ENCODE data around the gene FYN.

The FYN gene

DNA sequence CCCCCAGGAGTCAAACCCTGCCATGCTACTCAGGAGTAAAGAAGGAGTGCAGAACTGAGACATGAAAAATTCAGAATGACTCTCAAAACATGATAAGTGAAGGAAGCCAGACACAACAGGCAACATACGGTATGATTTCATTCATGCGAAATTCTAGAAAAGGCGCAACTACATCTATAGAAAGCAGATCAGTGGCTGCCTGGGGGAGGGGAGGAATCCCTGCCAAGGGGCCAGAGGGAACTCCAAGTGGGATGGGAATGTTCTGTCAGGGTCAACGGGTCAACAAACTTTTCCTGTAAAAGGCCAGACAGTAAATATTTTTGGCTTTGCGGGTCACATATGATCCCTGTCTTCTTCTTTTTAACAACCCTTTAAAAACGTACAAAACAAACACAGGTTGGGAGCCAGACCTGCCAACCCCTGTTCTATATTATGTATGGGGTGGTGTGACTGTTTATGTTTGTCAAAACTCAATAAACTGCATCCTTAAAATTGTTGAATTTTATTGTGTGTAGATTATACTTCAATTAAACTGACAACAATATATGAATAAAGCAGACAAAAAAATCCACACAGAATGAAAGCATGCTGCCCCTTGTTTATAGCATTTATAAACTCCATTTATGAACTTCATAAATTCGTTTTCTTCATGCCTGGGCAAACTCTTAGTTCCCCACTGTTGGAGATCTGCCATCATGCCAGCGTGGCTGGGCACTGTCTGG, 211.0 kb downstream of the FYN start:
- Histone ChIP-seq H3K4me3 (ENCODE audit: low read length) (no peak overlapping the region), H3K27ac (ENCODE audit: low read depth, low read length) (no peak overlapping the region), H3K9me3 (ENCODE audit: control insufficient read depth, insufficient read depth, low read length) (no peaks in the 10 kb centered on the region), H3K36me3 (ENCODE audit: control insufficient read depth, low read length) (no peaks in the 10 kb centered on the region), H3K4me2 (ENCODE audit: low read length) (no peak overlapping the region), H4K20me1 (ENCODE audit: control insufficient read depth, insufficient read depth, low read depth, low read length) (no peaks in the 10 kb centered on the region), H3K79me2 (ENCODE audit: control insufficient read depth, low read length) (no peaks in the 10 kb centered on the region), H3K27me3 (ENCODE audit: control insufficient read depth, low read length) (no peaks in the 10 kb centered on the region), H3F3A (ENCODE audit: control insufficient read depth, insufficient read depth) (no peaks in the 10 kb centered on the region), H3K4me1 (ENCODE audit: control insufficient read depth, low read length) (no peaks in the 10 kb centered on the region), H3K9me2 (replicated peaks; ENCODE audit: control insufficient read depth, low read length) (no peaks in the 10 kb centered on the region)
- TF ChIP-seq EZH2phosphoT487 (IDR thresholded peaks at IDR 0.05; ENCODE audit: borderline replicate concordance, low read length): no peak
- TF ChIP-seq, protein P1, sequence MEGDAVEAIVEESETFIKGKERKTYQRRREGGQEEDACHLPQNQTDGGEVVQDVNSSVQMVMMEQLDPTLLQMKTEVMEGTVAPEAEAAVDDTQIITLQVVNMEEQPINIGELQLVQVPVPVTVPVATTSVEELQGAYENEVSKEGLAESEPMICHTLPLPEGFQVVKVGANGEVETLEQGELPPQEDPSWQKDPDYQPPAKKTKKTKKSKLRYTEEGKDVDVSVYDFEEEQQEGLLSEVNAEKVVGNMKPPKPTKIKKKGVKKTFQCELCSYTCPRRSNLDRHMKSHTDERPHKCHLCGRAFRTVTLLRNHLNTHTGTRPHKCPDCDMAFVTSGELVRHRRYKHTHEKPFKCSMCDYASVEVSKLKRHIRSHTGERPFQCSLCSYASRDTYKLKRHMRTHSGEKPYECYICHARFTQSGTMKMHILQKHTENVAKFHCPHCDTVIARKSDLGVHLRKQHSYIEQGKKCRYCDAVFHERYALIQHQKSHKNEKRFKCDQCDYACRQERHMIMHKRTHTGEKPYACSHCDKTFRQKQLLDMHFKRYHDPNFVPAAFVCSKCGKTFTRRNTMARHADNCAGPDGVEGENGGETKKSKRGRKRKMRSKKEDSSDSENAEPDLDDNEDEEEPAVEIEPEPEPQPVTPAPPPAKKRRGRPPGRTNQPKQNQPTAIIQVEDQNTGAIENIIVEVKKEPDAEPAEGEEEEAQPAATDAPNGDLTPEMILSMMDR (IDR thresholded peaks at IDR 0.05; ENCODE audit: low read depth, low read length, poor library complexity, severe bottlenecking): no peak

DNA sequence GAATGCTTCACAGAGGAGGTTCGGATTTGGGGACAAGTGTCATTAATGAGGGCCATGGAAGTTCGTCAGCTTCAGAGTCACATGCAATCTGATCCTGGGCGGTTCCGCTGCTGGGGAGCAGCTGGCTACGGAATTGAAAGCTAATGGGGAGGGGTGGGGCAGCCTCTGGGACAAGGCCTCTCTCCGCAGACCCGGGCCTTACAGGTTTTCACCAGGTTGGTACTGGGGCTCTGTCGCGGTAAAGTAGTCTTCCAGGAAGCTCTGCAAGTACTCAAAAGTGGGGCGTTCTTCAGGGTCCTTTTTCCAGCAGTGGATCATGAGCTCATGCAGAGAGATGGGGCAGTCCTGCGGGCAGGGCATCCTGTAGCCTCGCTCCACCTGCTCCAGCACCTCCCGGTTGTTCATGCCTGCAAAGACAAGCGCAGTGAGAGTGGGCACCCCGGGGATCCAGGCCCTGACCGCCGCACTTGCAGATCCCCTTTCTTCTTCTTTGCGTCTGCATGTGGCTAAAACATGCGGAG, 211.7 kb downstream of the FYN start:
- no peak overlapping the region for H3K27ac ChIP-seq (ENCODE audit: low read depth, low read length)
- TF ChIP-seq EZH2phosphoT487 (IDR thresholded peaks at IDR 0.05; ENCODE audit: borderline replicate concordance, low read length): no peak
- TF ChIP-seq, protein P1 (IDR thresholded peaks at IDR 0.05; ENCODE audit: low read depth, low read length, poor library complexity, severe bottlenecking): no peak
- H3F3A ChIP-seq (ENCODE audit: control insufficient read depth, insufficient read depth): no peaks in the 10 kb centered on the region
- no peaks in the 10 kb centered on the region for H3K79me2 ChIP-seq (ENCODE audit: control insufficient read depth, low read length)
- no peaks in the 10 kb centered on the region for H4K20me1 ChIP-seq (ENCODE audit: control insufficient read depth, insufficient read depth, low read depth, low read length)
- no peaks in the 10 kb centered on the region for H3K27me3 ChIP-seq (ENCODE audit: control insufficient read depth, low read length)
- H3K9me2 ChIP-seq (replicated peaks; ENCODE audit: control insufficient read depth, low read length): no peaks in the 10 kb centered on the region
- no peak overlapping the region for H3K4me3 ChIP-seq (ENCODE audit: low read length)
- no peaks in the 10 kb centered on the region for H3K4me1 ChIP-seq (ENCODE audit: control insufficient read depth, low read length)
- H3K9me3 ChIP-seq (ENCODE audit: control insufficient read depth, insufficient read depth, low read length): no peaks in the 10 kb centered on the region
- H3K4me2 ChIP-seq (ENCODE audit: low read length): no peak overlapping the region
- no peaks in the 10 kb centered on the region for H3K36me3 ChIP-seq (ENCODE audit: control insufficient read depth, low read length)

DNA sequence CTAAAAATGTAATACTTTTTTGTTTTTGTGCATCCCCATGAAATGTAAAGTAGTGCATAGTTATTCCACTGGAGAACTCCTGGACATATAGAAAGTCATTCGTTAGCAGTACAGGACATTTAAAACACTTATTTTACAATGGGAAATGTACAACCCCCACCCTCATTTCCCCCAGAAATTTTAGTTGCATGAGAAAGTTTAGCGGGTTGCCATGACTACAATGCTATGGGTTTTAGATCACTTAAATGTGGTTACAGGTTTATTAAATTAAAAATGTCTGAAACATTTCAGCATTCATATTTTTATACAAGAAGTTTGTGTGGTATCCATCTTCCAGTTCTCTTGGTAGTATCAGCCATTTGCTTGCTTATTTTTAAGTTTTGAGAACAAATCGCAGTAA, 212.7 kb downstream of the FYN start:
- H3K27ac ChIP-seq (ENCODE audit: low read depth, low read length): no peak overlapping the region
- no peaks in the 10 kb centered on the region for H4K20me1 ChIP-seq (ENCODE audit: control insufficient read depth, insufficient read depth, low read depth, low read length)
- H3K4me3 ChIP-seq (ENCODE audit: low read length): no peak overlapping the region
- no peaks in the 10 kb centered on the region for H3K9me2 ChIP-seq (replicated peaks; ENCODE audit: control insufficient read depth, low read length)
- no peaks in the 10 kb centered on the region for H3K27me3 ChIP-seq (ENCODE audit: control insufficient read depth, low read length)
- no peaks in the 10 kb centered on the region for H3F3A ChIP-seq (ENCODE audit: control insufficient read depth, insufficient read depth)
- no peaks in the 10 kb centered on the region for H3K79me2 ChIP-seq (ENCODE audit: control insufficient read depth, low read length)
- H3K9me3 ChIP-seq (ENCODE audit: control insufficient read depth, insufficient read depth, low read length): no peaks in the 10 kb centered on the region
- no peaks in the 10 kb centered on the region for H3K36me3 ChIP-seq (ENCODE audit: control insufficient read depth, low read length)
- H3K4me2 ChIP-seq (ENCODE audit: low read length): no peak overlapping the region
- TF ChIP-seq, protein P1 (IDR thresholded peaks at IDR 0.05; ENCODE audit: low read depth, low read length, poor library complexity, severe bottlenecking): no peak
- TF ChIP-seq EZH2phosphoT487 (IDR thresholded peaks at IDR 0.05; ENCODE audit: borderline replicate concordance, low read length): no peak
- no peaks in the 10 kb centered on the region for H3K4me1 ChIP-seq (ENCODE audit: control insufficient read depth, low read length)

Data from DOHH2 (cell line).